Muscle layer of colon (tissue), 2 donors: ENCODE results near the gene ATP5F1C.
"Not testable (repeated sequence)": the region's sequence is repeated elsewhere in the genome, so short reads cannot be mapped to it uniquely, and the experiment has no call there.

Experiments
- H3K27ac ChIP-seq: one replicate; pipeline ENCODE4 v1.7.0; 2013; ENCODE audit warnings: low read depth, mild to moderate bottlenecking, low read length, moderate library complexity
- H3K27me3 ChIP-seq, 2 donors: one replicate each; pipeline ENCODE4 v1.7.0; 2013; ENCODE audit warnings: low read length in 2 of 2, mild to moderate bottlenecking in 2 of 2; ENCODE audit not compliant: insufficient read depth in 2 of 2, control insufficient read depth in 1 of 2
- H3K36me3 ChIP-seq: one replicate; pipeline ENCODE4 v1.7.0; 2013; ENCODE audit warnings: mild to moderate bottlenecking, low read length; ENCODE audit not compliant: insufficient read depth
- H3K4me1 ChIP-seq: one replicate; pipeline ENCODE4 v1.7.0; 2013; ENCODE audit warnings: mild to moderate bottlenecking, low read length; ENCODE audit not compliant: insufficient read depth
- H3K4me3 ChIP-seq, 2 donors: one replicate each; pipeline ENCODE4 v1.7.0; 2013; ENCODE audit warnings: low read length in 2 of 2, low read depth in 1 of 2, mild to moderate bottlenecking in 1 of 2, moderate library complexity in 1 of 2
- H3K9ac ChIP-seq: one replicate; pipeline ENCODE4 v1.7.0; 2013; ENCODE audit warnings: low read length
- H3K9me3 ChIP-seq: one replicate; pipeline ENCODE4 v1.7.0; 2013; ENCODE audit warnings: mild to moderate bottlenecking, low read length
- donor health status: abdominal sarcoma.
- donor health status: Adenocarcinoma of cecum.

The ATP5F1C gene

GRCh38 chr10:7768417-7768816 lies 19.6 kb upstream of the ATP5F1C start:
- H3K36me3 ChIP-seq: peaks cover 58% of the 10 kb centered on the region
- no peaks in the 10 kb centered on the region for H3K27me3 ChIP-seq
- H3K9me3 ChIP-seq: no peaks in the 10 kb centered on the region
- H3K4me3 ChIP-seq: no peak overlapping the region
- H3K9ac ChIP-seq: no peak overlapping the region
- H3K4me1 ChIP-seq: no peaks in the 10 kb centered on the region
- H3K27ac ChIP-seq: no peak overlapping the region

DNA sequence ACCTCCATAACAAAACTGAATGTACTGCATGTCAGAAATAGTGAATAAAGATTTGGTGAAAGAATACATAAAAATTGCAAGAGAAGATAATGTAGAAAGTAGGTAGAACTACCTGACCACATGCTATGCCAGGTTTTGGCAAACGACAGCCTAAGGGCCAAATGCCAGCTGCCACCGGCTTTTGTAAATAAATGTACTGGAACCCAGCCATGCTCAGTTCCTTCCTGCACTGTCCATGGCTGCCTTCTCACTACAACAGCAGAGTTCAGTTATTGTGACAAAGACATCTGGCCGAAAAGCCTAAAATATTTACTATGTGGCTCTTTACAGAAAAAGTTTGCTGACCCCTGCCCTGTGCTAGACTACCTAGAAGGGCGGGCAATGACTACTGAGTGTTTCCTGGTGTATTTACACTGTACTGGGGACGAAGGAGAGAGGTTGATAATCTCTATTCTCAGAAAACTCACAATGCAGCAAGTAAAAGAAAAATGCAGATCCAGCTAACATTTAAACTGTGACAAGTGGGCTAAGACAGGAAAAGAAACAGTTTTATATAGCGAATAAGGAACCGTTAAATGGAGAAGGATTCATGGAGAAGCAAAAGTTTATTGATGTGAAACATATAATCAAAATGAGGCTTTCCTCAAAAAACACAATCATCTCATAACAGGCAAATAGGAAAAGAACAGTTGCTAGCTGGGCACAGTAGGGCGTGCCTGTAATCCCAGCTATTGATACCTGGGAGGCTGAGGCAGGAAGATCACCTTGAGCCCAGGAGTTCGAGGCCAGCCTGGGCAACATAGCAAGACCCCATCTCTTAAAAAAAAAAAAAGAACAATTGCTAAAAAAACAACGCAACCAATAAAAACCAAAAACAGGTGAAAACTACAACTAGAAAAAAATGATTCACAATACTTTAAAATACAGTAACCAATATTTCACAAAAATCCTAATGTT lies 13.9 kb upstream of the ATP5F1C start:
- H3K4me3 ChIP-seq: no peak overlapping the region
- no peaks in the 10 kb centered on the region for H3K9me3 ChIP-seq
- H3K27ac ChIP-seq: no peak overlapping the region
- H3K9ac ChIP-seq: no peak overlapping the region
- peaks cover 59% of the 10 kb centered on the region for H3K36me3 ChIP-seq
- H3K4me1 ChIP-seq: no peaks in the 10 kb centered on the region
- H3K27me3 ChIP-seq: no peaks in the 10 kb centered on the region

DNA sequence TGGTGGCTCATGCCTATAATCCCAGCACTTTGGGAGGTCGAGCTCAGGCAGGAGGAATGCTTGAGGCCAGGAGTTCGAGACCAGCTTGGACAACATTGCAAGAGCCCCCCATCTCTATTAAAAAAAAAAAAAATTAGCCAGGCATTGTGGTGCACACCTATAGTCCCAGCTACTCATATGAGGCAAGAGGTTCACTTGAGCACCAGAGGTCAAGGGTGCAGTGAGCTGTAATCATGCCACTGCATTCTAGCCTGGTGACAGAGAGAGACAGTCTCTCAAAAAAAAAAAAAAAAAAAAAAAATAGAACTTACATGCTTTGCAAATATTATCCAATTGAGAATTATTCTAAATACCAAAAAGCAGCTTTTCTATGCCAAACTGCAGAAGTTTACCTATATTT lies 11.2 kb upstream of the ATP5F1C start:
- no peaks in the 10 kb centered on the region for H3K9me3 ChIP-seq
- H3K36me3 ChIP-seq: peaks cover 62% of the 10 kb centered on the region
- H3K9ac ChIP-seq: no peak overlapping the region
- no peaks in the 10 kb centered on the region for H3K27me3 ChIP-seq
- H3K27ac ChIP-seq: no peak overlapping the region
- no peaks in the 10 kb centered on the region for H3K4me1 ChIP-seq
- H3K4me3 ChIP-seq: no peak overlapping the region

GRCh38 chr10:7782194-7782593 lies 5.8 kb upstream of the ATP5F1C start:
- H3K9me3 ChIP-seq, H3K27me3 ChIP-seq, H3K4me3 ChIP-seq, H3K9ac ChIP-seq, H3K27ac ChIP-seq: not testable (repeated sequence)
- Histone ChIP-seq H3K36me3 (peaks cover 32% of the 10 kb centered on the region), H3K4me1 (peaks cover 11% of the 10 kb centered on the region)

GRCh38 chr10:7786430-7786829 lies 1.5 kb upstream of the ATP5F1C start:
- Histone ChIP-seq H3K36me3 (no peaks in the 10 kb centered on the region), H3K9ac (peak overlapping the region; percentile 83), H3K27ac (no peak overlapping the region), H3K4me1 (peaks cover 35% of the 10 kb centered on the region), H3K9me3 (no peaks in the 10 kb centered on the region), H3K4me3 (peak overlapping the region in 1 of 2 donors; percentile 100), H3K27me3 (no peaks in the 10 kb centered on the region)

- H3K27me3 ChIP-seq: no peaks in the 10 kb centered on the region
- peaks cover 44% of the 10 kb centered on the region for H3K4me1 ChIP-seq
- H3K27ac ChIP-seq: peak overlapping the region; percentile 77
- no peaks in the 10 kb centered on the region for H3K9me3 ChIP-seq
- H3K36me3 ChIP-seq: no peaks in the 10 kb centered on the region
- H3K4me3 ChIP-seq: peak overlapping the region; percentile 95 to 100
- peak overlapping the region; percentile 83 for H3K9ac ChIP-seq
These were observed 674 bp upstream of the ATP5F1C start for GRCh38 chr10:7787150-7787856.

GRCh38 chr10:7788639-7789286 lies 786 bp downstream of the ATP5F1C start:
- H3K4me1 ChIP-seq: peaks cover 51% of the 10 kb centered on the region
- peak overlapping the region; percentile 82 for H3K27ac ChIP-seq
- peak overlapping the region; percentile 88 for H3K9ac ChIP-seq
- H3K9me3 ChIP-seq: no peaks in the 10 kb centered on the region
- peak overlapping the region; percentile 95 to 100 for H3K4me3 ChIP-seq
- H3K27me3 ChIP-seq: no peaks in the 10 kb centered on the region
- peaks cover 4% of the 10 kb centered on the region for H3K36me3 ChIP-seq

GRCh38 chr10:7789390-7789789 lies 1.4 kb downstream of the ATP5F1C start:
- H3K4me1 ChIP-seq: peaks cover 58% of the 10 kb centered on the region
- no peaks in the 10 kb centered on the region for H3K9me3 ChIP-seq
- peak overlapping the region; percentile 88 for H3K9ac ChIP-seq
- H3K4me3 ChIP-seq: peak overlapping the region; percentile 95 to 100
- no peaks in the 10 kb centered on the region for H3K27me3 ChIP-seq
- H3K36me3 ChIP-seq: peaks cover 4% of the 10 kb centered on the region
- no peak overlapping the region for H3K27ac ChIP-seq

- H3K9ac ChIP-seq: no peak overlapping the region
- peaks cover 58% of the 10 kb centered on the region for H3K4me1 ChIP-seq
- peaks cover 12% of the 10 kb centered on the region for H3K36me3 ChIP-seq
- H3K9me3 ChIP-seq: no peaks in the 10 kb centered on the region
- no peak overlapping the region for H3K27ac ChIP-seq
- H3K27me3 ChIP-seq: no peaks in the 10 kb centered on the region
- no peak overlapping the region for H3K4me3 ChIP-seq
These were observed 4.6 kb downstream of the ATP5F1C start for GRCh38 chr10:7792541-7792940.

DNA sequence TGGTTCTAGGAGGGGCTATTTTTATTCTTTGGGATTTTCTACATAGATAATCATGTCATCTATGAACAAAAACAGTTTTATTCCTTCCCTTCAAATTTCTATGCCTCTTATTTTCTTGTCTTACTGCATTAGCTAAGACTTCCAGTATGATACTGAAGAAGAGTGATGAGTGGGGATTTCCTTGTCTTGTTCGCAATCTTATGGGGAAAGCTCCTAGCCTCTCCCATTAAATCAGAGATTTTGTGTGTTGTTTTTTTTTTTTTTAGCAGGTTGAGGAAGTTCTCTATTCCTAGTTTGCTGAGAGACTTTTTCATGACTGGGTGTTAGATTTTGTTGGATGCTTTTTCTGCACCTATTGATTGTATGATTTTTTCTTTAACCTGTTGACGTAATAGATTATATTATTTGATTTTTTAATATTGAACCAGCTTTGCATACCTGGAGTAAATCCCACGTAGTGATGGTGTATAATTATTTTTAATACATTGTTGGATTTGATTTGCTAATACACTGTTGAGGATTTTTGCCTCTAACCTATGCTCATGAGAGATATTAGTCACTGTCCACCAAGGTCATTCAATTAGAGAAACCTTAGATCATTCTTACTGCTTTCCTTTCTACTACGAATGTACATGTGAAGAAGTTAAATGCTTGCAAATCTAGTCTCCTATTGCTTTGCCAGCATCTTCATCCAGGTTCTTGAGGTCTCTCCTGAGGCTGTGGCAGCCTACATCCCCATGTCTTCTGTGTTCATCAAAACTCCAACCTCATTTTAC lies 6.5 kb downstream of the ATP5F1C start:
- Histone ChIP-seq H3K9ac (no peak overlapping the region), H3K4me1 (peaks cover 52% of the 10 kb centered on the region), H3K9me3 (no peaks in the 10 kb centered on the region), H3K27me3 (no peaks in the 10 kb centered on the region), H3K27ac (no peak overlapping the region), H3K4me3 (no peak overlapping the region), H3K36me3 (peaks cover 22% of the 10 kb centered on the region)

DNA sequence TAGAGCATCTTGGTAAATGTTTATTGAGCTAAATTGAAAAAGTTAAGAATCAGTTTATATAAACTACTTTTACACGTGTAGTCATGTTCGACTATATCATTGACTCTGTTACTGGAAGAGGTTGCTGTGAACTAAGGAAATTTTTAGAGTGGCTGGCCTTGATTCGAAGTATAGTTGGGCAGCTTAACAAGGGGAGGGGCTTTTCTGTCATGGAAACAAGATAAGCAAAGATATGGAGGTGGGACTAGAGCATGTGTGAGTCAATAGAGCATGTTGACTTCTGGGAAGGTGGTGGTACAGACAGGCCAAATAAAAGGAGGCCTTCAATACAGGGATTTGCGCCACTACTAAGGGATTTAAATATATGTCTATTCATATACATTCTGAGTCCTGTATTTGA lies 7.6 kb downstream of the ATP5F1C start:
- Histone ChIP-seq H3K4me1 (peaks cover 40% of the 10 kb centered on the region), H3K9ac (no peak overlapping the region), H3K36me3 (peaks cover 30% of the 10 kb centered on the region), H3K4me3 (no peak overlapping the region), H3K27ac (no peak overlapping the region), H3K27me3 (no peaks in the 10 kb centered on the region), H3K9me3 (no peaks in the 10 kb centered on the region)
